HEK293 (cell line): ENCODE measurements around the gene ADCY6.

Experiments
- BCL11B ChIP-seq: fragments of 450-650 bp; formaldehyde crosslinking; IDR thresholded peaks from 2 replicates; pipeline ENCODE4 v1.5.1; 2016; ENCODE audit warnings: low read depth, missing biosample characterization, missing genetic modification characterization
- GLI2 ChIP-seq: fragments of 450-650 bp; formaldehyde crosslinking; IDR thresholded peaks from 2 replicates; pipeline ENCODE4; 2017; ENCODE audit warnings: missing biosample characterization, missing genetic modification characterization, low read depth, borderline replicate concordance
- GLIS2 ChIP-seq: fragments of 450-650 bp; formaldehyde crosslinking; IDR thresholded peaks from 2 replicates; pipeline ENCODE4 v1.5.1; 2016; ENCODE audit warnings: missing biosample characterization, missing genetic modification characterization
- HOXC10 ChIP-seq: sonication (generic); formaldehyde crosslinking; IDR thresholded peaks from 2 replicates; pipeline ENCODE4 v1.8.1; 2023; ENCODE audit warnings: mild to moderate bottlenecking, missing genetic modification reagents
- HOXD13 ChIP-seq: sonication (generic); formaldehyde crosslinking; IDR thresholded peaks from 2 replicates; pipeline ENCODE4 v1.8.0; 2022; ENCODE audit warnings: missing genetic modification reagents, borderline replicate concordance
- KLF7 ChIP-seq: fragments of 450-650 bp; formaldehyde crosslinking; IDR thresholded peaks from 2 replicates; pipeline ENCODE4 v1.5.1; 2016; ENCODE audit warnings: missing biosample characterization, missing genetic modification characterization, borderline replicate concordance
- KLF8 ChIP-seq: fragments of 450-650 bp; formaldehyde crosslinking; IDR thresholded peaks from 2 replicates; pipeline ENCODE4 v1.5.1; 2016; ENCODE audit warnings: missing biosample characterization, missing genetic modification characterization
- PRDM1 ChIP-seq: fragments of 450-650 bp; formaldehyde crosslinking; IDR thresholded peaks from 2 replicates; pipeline ENCODE4; 2016; ENCODE audit warnings: missing biosample characterization, missing genetic modification characterization
- YY2 ChIP-seq: fragments of 450-650 bp; formaldehyde crosslinking; IDR thresholded peaks from 2 replicates; pipeline ENCODE4 v1.5.1; 2016; ENCODE audit warnings: missing biosample characterization, missing genetic modification characterization
- ZBTB20 ChIP-seq: fragments of 450-650 bp; formaldehyde crosslinking; IDR thresholded peaks from 2 replicates; pipeline ENCODE4 v1.5.1; 2016; ENCODE audit warnings: missing biosample characterization, missing genetic modification characterization
- ZEB2 ChIP-seq: fragments of 450-650 bp; formaldehyde crosslinking; IDR thresholded peaks from 2 replicates; pipeline ENCODE4 v1.5.1; 2016; ENCODE audit warnings: missing biosample characterization, missing genetic modification characterization
- ZFP37 ChIP-seq: fragments of 450-650 bp; formaldehyde crosslinking; IDR thresholded peaks from 2 replicates; pipeline ENCODE4 v1.5.1; 2016; ENCODE audit warnings: missing biosample characterization, missing genetic modification characterization
- ZNF155 ChIP-seq: fragments of 450-650 bp; formaldehyde crosslinking; IDR thresholded peaks from 2 replicates; pipeline ENCODE4 v1.5.1; 2016; ENCODE audit warnings: missing biosample characterization, missing genetic modification characterization
- ZNF169 ChIP-seq: fragments of 450-650 bp; formaldehyde crosslinking; IDR thresholded peaks from 2 replicates; pipeline ENCODE4 v1.5.1; 2016; ENCODE audit warnings: missing biosample characterization, missing genetic modification characterization
- ZNF426 ChIP-seq: fragments of 450-650 bp; formaldehyde crosslinking; IDR thresholded peaks from 2 replicates; pipeline ENCODE4 v1.5.1; 2017; ENCODE audit warnings: missing biosample characterization, missing genetic modification characterization, mild to moderate bottlenecking, inconsistent platforms, moderate library complexity
- ZNF48 ChIP-seq: fragments of 450-650 bp; formaldehyde crosslinking; IDR thresholded peaks from 2 replicates; pipeline ENCODE4 v1.5.1; 2016; ENCODE audit warnings: missing biosample characterization, missing genetic modification characterization
- ZNF610 ChIP-seq: fragments of 450-650 bp; formaldehyde crosslinking; IDR thresholded peaks from 2 replicates; pipeline ENCODE4 v1.5.1; 2016; ENCODE audit warnings: missing biosample characterization, missing genetic modification characterization, borderline replicate concordance
- ZNF621 ChIP-seq: fragments of 450-650 bp; formaldehyde crosslinking; IDR thresholded peaks from 2 replicates; pipeline ENCODE4 v1.5.1; 2017; ENCODE audit warnings: missing biosample characterization, missing genetic modification characterization
- ZNF654 ChIP-seq: fragments of 450-650 bp; formaldehyde crosslinking; IDR thresholded peaks from 2 replicates; pipeline ENCODE4 v1.5.1; 2016; ENCODE audit warnings: low read depth, missing biosample characterization, missing genetic modification characterization
- ZNF664 ChIP-seq: fragments of 450-650 bp; formaldehyde crosslinking; IDR thresholded peaks from 2 replicates; pipeline ENCODE4 v1.5.1; 2016; ENCODE audit warnings: missing biosample characterization, missing genetic modification characterization
- ZNF670 ChIP-seq: fragments of 450-650 bp; formaldehyde crosslinking; IDR thresholded peaks from 2 replicates; pipeline ENCODE4 v1.5.1; 2016; ENCODE audit warnings: missing biosample characterization, missing genetic modification characterization, low read depth
- ZNF677 ChIP-seq: fragments of 450-650 bp; IDR thresholded peaks from 2 replicates; pipeline ENCODE4 v1.5.0; 2018; ENCODE audit warnings: missing biosample characterization, mild to moderate bottlenecking, missing genetic modification characterization, moderate library complexity
- ZNF747 ChIP-seq: fragments of 450-650 bp; formaldehyde crosslinking; IDR thresholded peaks from 2 replicates; pipeline ENCODE4 v1.5.1; 2016; ENCODE audit warnings: missing biosample characterization, missing genetic modification characterization
- ZNF76 ChIP-seq: fragments of 450-650 bp; formaldehyde crosslinking; IDR thresholded peaks from 2 replicates; pipeline ENCODE4; 2016; ENCODE audit warnings: low read depth, missing biosample characterization, missing genetic modification characterization, borderline replicate concordance
- ZSCAN16 ChIP-seq: fragments of 450-650 bp; formaldehyde crosslinking; IDR thresholded peaks from 2 replicates; pipeline ENCODE4 v1.5.1; 2016; ENCODE audit warnings: missing biosample characterization, missing genetic modification characterization
- ZSCAN30 ChIP-seq: fragments of 450-650 bp; IDR thresholded peaks from 2 replicates; pipeline ENCODE4 v1.5.1; 2018; ENCODE audit warnings: missing biosample characterization, mild to moderate bottlenecking, missing genetic modification characterization, moderate library complexity
- TF ChIP-seq, protein P1 (sequence below): fragments of 450-650 bp; formaldehyde crosslinking; IDR thresholded peaks from 2 replicates; pipeline ENCODE4 v1.5.1; 2016; ENCODE audit warnings: missing biosample characterization, missing genetic modification characterization
- TF ChIP-seq, protein P2 (sequence below): fragments of 450-650 bp; IDR thresholded peaks from 2 replicates; pipeline ENCODE4 v1.5.1; 2018; ENCODE audit warnings: missing biosample characterization, mild to moderate bottlenecking, missing genetic modification characterization
- TF ChIP-seq, protein P3 (sequence below): fragments of 450-650 bp; formaldehyde crosslinking; IDR thresholded peaks from 2 replicates; pipeline ENCODE4 v1.5.1; 2016; ENCODE audit warnings: missing biosample characterization, missing genetic modification characterization
- TF ChIP-seq, protein P4 (sequence below): fragments of 450-650 bp; formaldehyde crosslinking; IDR thresholded peaks from 2 replicates; pipeline ENCODE4 v1.5.1; 2016; ENCODE audit warnings: missing biosample characterization, missing genetic modification characterization
- TF ChIP-seq, protein P5 (sequence below): sonication (generic); formaldehyde crosslinking; IDR thresholded peaks from 2 replicates; pipeline ENCODE4 v1.8.1; 2022; ENCODE audit warnings: mild to moderate bottlenecking, moderate library complexity, missing genetic modification reagents

Gene ADCY6

DNA sequence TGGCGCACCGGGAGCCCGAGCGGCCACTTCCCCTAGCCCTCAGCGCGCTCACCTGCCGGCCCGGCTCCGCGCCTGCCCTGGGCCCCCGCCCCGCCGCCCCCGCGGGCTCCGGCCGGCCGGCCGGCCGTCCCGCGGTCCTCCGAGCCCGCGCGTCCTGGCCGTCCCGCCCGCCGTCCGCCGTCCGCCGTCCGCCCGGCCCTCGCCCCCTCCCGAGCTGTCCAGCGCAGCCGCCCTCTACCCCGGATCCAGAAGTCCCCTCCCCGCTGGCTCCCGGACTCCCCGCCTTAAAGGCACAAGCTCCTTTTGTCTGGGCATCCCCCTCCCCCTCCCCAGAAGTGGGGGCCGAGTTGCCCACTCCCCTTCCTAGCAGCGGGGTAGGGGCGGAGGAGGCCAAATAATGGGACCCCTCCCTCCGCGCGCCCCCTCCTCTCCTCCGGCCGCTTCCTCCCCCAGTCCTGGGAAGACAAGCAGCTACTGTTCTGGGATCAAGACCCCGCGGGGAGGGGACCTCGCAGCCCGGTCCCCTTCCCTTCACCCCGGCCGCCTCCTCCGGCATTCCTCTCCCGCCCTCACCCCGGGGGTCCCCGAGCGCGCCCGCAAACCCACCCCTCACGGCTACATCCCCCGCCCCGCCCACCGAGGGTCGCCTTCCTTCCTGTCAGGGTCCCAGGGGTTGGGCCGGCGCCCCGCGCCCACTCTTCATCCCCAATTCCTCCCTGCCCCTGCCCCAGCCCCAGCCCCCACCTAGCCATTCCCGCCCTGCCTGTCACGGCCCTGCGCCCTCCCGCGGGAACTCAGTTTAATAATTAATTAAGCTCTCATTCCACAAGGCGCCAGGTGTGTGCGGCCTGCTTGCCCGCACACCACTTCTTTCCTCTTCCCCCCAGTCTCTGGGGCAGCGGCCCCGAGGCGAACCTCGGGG lies at the start of gene ADCY6 (continued):
- TF ChIP-seq, protein P1, sequence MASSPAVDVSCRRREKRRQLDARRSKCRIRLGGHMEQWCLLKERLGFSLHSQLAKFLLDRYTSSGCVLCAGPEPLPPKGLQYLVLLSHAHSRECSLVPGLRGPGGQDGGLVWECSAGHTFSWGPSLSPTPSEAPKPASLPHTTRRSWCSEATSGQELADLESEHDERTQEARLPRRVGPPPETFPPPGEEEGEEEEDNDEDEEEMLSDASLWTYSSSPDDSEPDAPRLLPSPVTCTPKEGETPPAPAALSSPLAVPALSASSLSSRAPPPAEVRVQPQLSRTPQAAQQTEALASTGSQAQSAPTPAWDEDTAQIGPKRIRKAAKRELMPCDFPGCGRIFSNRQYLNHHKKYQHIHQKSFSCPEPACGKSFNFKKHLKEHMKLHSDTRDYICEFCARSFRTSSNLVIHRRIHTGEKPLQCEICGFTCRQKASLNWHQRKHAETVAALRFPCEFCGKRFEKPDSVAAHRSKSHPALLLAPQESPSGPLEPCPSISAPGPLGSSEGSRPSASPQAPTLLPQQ, result no peak
- TF ChIP-seq ZSCAN30 (tag by site-specific recombination) (peak; percentile 55; the same call in 1 of the 2 replicates), ZNF677 (tag by site-specific recombination) (no peak), ZBTB20 (peak; percentile 4; the same call in 1 of the 2 replicates), YY2 (tag by site-specific recombination) (no peak), ZNF48 (tag by site-specific recombination) (no peak), KLF8 (tag by site-specific recombination) (no peak; the same call in 1 of the 2 replicates), KLF7 (tag by site-specific recombination) (no peak), ZNF654 (no peak), ZNF76 (tag by site-specific recombination) (no peak), ZNF747 (tag by site-specific recombination) (no peak), HOXC10 (no peak), ZFP37 (no peak), ZSCAN16 (tag by site-specific recombination) (no peak), GLIS2 (tag by site-specific recombination) (0 out of 2 replicates have a peak, but pooled peaks have one; percentile 14), ZEB2 (no peak), ZNF664 (tag by site-specific recombination) (no peak), ZNF426 (tag by site-specific recombination) (no peak), ZNF621 (no peak), ZNF610 (tag by site-specific recombination) (no peak), ZNF670 (no peak), BCL11B (tag by site-specific recombination) (no peak), ZNF169 (no peak), GLI2 (tag by site-specific recombination) (no peak), HOXD13 (CRISPR knock-in tag) (no peak), PRDM1 (tag by site-specific recombination) (no peak), ZNF155 (tag by site-specific recombination) (no peak)
- TF ChIP-seq, protein P2, sequence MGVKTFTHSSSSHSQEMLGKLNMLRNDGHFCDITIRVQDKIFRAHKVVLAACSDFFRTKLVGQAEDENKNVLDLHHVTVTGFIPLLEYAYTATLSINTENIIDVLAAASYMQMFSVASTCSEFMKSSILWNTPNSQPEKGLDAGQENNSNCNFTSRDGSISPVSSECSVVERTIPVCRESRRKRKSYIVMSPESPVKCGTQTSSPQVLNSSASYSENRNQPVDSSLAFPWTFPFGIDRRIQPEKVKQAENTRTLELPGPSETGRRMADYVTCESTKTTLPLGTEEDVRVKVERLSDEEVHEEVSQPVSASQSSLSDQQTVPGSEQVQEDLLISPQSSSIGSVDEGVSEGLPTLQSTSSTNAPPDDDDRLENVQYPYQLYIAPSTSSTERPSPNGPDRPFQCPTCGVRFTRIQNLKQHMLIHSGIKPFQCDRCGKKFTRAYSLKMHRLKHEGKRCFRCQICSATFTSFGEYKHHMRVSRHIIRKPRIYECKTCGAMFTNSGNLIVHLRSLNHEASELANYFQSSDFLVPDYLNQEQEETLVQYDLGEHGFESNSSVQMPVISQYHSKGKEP (tag by site-specific recombination), result no peak
- TF ChIP-seq, protein P3, sequence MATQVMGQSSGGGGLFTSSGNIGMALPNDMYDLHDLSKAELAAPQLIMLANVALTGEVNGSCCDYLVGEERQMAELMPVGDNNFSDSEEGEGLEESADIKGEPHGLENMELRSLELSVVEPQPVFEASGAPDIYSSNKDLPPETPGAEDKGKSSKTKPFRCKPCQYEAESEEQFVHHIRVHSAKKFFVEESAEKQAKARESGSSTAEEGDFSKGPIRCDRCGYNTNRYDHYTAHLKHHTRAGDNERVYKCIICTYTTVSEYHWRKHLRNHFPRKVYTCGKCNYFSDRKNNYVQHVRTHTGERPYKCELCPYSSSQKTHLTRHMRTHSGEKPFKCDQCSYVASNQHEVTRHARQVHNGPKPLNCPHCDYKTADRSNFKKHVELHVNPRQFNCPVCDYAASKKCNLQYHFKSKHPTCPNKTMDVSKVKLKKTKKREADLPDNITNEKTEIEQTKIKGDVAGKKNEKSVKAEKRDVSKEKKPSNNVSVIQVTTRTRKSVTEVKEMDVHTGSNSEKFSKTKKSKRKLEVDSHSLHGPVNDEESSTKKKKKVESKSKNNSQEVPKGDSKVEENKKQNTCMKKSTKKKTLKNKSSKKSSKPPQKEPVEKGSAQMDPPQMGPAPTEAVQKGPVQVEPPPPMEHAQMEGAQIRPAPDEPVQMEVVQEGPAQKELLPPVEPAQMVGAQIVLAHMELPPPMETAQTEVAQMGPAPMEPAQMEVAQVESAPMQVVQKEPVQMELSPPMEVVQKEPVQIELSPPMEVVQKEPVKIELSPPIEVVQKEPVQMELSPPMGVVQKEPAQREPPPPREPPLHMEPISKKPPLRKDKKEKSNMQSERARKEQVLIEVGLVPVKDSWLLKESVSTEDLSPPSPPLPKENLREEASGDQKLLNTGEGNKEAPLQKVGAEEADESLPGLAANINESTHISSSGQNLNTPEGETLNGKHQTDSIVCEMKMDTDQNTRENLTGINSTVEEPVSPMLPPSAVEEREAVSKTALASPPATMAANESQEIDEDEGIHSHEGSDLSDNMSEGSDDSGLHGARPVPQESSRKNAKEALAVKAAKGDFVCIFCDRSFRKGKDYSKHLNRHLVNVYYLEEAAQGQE (tag by site-specific recombination), result peak; percentile 76
- TF ChIP-seq, protein P4, sequence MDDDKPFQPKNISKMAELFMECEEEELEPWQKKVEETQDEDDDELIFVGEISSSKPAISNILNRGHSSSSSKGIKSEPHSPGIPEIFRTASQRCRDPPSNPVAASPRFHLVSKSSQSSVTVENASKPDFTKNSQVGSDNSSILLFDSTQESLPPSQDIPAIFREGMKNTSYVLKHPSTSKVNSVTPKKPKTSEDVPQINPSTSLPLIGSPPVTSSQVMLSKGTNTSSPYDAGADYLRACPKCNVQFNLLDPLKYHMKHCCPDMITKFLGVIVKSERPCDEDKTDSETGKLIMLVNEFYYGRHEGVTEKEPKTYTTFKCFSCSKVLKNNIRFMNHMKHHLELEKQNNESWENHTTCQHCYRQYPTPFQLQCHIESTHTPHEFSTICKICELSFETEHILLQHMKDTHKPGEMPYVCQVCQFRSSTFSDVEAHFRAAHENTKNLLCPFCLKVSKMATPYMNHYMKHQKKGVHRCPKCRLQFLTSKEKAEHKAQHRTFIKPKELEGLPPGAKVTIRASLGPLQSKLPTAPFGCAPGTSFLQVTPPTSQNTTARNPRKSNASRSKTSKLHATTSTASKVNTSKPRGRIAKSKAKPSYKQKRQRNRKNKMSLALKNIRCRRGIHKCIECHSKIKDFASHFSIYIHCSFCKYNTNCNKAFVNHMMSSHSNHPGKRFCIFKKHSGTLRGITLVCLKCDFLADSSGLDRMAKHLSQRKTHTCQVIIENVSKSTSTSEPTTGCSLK (tag by site-specific recombination), result no peak
- TF ChIP-seq, protein P5, sequence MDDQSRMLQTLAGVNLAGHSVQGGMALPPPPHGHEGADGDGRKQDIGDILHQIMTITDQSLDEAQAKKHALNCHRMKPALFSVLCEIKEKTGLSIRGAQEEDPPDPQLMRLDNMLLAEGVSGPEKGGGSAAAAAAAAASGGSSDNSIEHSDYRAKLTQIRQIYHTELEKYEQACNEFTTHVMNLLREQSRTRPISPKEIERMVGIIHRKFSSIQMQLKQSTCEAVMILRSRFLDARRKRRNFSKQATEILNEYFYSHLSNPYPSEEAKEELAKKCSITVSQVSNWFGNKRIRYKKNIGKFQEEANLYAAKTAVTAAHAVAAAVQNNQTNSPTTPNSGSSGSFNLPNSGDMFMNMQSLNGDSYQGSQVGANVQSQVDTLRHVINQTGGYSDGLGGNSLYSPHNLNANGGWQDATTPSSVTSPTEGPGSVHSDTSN (CRISPR knock-in tag), result no peak
